ENCODE data around the gene POC1B. TPM values are rescaled to one million over a fixed set of nuclear protein-coding genes. Genes with fewer than 3 reads are reported as not detected.

The POC1B gene
- total RNA-seq, 1 donor from 2014 or later: 5.7 TPM

GRCh38 chr12:89559753-89560152 is 33.9 kb upstream of the POC1B start:
- DNase-seq: no peak
- no peak overlapping the region for H3K4me3 Mint-ChIP-seq (ENCODE audit: unreplicated experiment)
- no peaks in the 10 kb centered on the region for H3K4me1 Mint-ChIP-seq (ENCODE audit: low read depth, unreplicated experiment)
- TF ChIP-seq CTCF (IDR thresholded peaks at IDR 0.05; ENCODE audit: partially characterized antibody, unreplicated experiment): no peak
- no peak overlapping the region for H3K27ac Mint-ChIP-seq (ENCODE audit: unreplicated experiment)
- H3K9me3 Mint-ChIP-seq (ENCODE audit: unreplicated experiment): no peaks in the 10 kb centered on the region
- H3K36me3 Mint-ChIP-seq (ENCODE audit: unreplicated experiment): peaks cover 4% of the 10 kb centered on the region
- no peaks in the 10 kb centered on the region for H3K27me3 Mint-ChIP-seq (ENCODE audit: unreplicated experiment)

- Mint-ChIP-seq H3K4me3 (ENCODE audit: unreplicated experiment) (no peak overlapping the region), H3K27me3 (ENCODE audit: unreplicated experiment) (no peaks in the 10 kb centered on the region), H3K27ac (ENCODE audit: unreplicated experiment) (no peak overlapping the region), H3K9me3 (ENCODE audit: unreplicated experiment) (no peaks in the 10 kb centered on the region), H3K36me3 (ENCODE audit: unreplicated experiment) (peaks cover 4% of the 10 kb centered on the region), H3K4me1 (ENCODE audit: low read depth, unreplicated experiment) (no peaks in the 10 kb centered on the region)
- DNase-seq: no peak
- TF ChIP-seq CTCF (IDR thresholded peaks at IDR 0.05; ENCODE audit: partially characterized antibody, unreplicated experiment): no peak
These were observed 31.1 kb upstream of the POC1B start for GRCh38 chr12:89556976-89557375.

- no peak overlapping the region for H3K27ac Mint-ChIP-seq (ENCODE audit: unreplicated experiment)
- H3K4me1 Mint-ChIP-seq (ENCODE audit: low read depth, unreplicated experiment): no peaks in the 10 kb centered on the region
- TF ChIP-seq CTCF (IDR thresholded peaks at IDR 0.05; ENCODE audit: partially characterized antibody, unreplicated experiment): no peak
- no peaks in the 10 kb centered on the region for H3K9me3 Mint-ChIP-seq (ENCODE audit: unreplicated experiment)
- H3K4me3 Mint-ChIP-seq (ENCODE audit: unreplicated experiment): no peak overlapping the region
- peaks cover under 1% of the 10 kb centered on the region for H3K36me3 Mint-ChIP-seq (ENCODE audit: unreplicated experiment)
- H3K27me3 Mint-ChIP-seq (ENCODE audit: unreplicated experiment): no peaks in the 10 kb centered on the region
- DNase-seq: no peak
These were observed 26.5 kb upstream of the POC1B start for GRCh38 chr12:89552376-89552775.

GRCh38 chr12:89551747-89552146 is 25.9 kb upstream of the POC1B start:
- no peaks in the 10 kb centered on the region for H3K4me1 Mint-ChIP-seq (ENCODE audit: low read depth, unreplicated experiment)
- TF ChIP-seq CTCF (IDR thresholded peaks at IDR 0.05; ENCODE audit: partially characterized antibody, unreplicated experiment): no peak
- no peak overlapping the region for H3K4me3 Mint-ChIP-seq (ENCODE audit: unreplicated experiment)
- no peak for DNase-seq
- H3K9me3 Mint-ChIP-seq (ENCODE audit: unreplicated experiment): no peaks in the 10 kb centered on the region
- H3K27me3 Mint-ChIP-seq (ENCODE audit: unreplicated experiment): no peaks in the 10 kb centered on the region
- no peaks in the 10 kb centered on the region for H3K36me3 Mint-ChIP-seq (ENCODE audit: unreplicated experiment)
- H3K27ac Mint-ChIP-seq (ENCODE audit: unreplicated experiment): no peak overlapping the region

- Mint-ChIP-seq H3K4me3 (ENCODE audit: unreplicated experiment) (no peak overlapping the region), H3K36me3 (ENCODE audit: unreplicated experiment) (no peaks in the 10 kb centered on the region), H3K27ac (ENCODE audit: unreplicated experiment) (no peak overlapping the region), H3K4me1 (ENCODE audit: low read depth, unreplicated experiment) (peaks cover 8% of the 10 kb centered on the region), H3K9me3 (ENCODE audit: unreplicated experiment) (peaks cover 1% of the 10 kb centered on the region), H3K27me3 (ENCODE audit: unreplicated experiment) (no peaks in the 10 kb centered on the region)
- TF ChIP-seq CTCF (IDR thresholded peaks at IDR 0.05; ENCODE audit: partially characterized antibody, unreplicated experiment): no peak
- DNase-seq: no peak
These were observed 21.3 kb upstream of the POC1B start for GRCh38 chr12:89547101-89547500.

Measured in glutamatergic neuron (in vitro differentiated cells).